Vagina (tissue), 2 donors: Measurements from ENCODE around the gene LRRC36.

Experiments
- POLR2A ChIP-seq, 2 donors: fragments of 450-650 bp; IDR thresholded peaks; one replicate each; pipeline ENCODE4 v1.6.1; 2017; ENCODE audit warnings: antibody characterized with exemption in 2 of 2, mild to moderate bottlenecking in 2 of 2, moderate library complexity in 2 of 2
- TF ChIP-seq, protein P1 (sequence below), 3 experiments: fragments of 450-650 bp in 2 of 3; fragments of 200-600 bp in 1 of 3; sonication (generic) in 1 of 3; IDR thresholded peaks; one replicate each; pipeline ENCODE4 v1.5.1; 2017 to 2019; ENCODE audit warnings: antibody characterized with exemption in 3 of 3, mild to moderate bottlenecking in 2 of 3, moderate library complexity in 2 of 3

DNA sequence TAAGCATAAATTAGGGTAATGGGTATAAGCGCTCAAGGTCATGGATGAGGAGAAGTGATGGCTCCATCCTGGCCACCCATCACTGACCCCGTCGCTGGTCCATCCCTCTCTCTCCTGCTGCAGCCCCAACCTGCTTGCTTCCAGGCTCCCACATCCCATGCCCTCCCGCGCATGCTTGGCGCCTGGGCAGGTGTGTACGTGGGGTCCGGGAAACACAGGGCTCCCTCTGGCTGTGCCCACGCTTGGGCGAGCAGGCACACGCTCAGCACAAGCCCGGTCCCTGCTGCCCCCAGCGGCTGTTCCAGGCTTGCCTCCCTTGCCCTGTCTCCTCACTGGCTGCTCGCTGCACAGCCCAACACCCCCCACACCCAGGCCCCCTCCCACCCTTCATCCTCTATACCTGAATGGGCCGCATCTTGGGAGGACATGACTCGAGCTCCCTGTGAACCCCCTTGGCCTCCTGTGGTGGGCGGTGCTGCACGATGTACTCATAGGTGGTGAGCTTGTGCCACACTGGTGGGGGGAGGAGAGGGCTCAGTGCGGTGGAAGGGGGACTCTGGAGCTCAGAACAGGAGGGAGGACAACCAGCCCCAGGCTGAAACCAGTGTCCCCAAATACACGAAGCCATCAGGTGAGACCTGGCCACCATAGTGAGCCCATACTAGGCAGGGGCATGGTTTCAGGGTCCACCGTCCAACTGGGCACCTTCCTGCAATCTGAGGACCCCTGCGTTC is 71.4 kb downstream of the LRRC36 start:
- TF ChIP-seq, protein P1, sequence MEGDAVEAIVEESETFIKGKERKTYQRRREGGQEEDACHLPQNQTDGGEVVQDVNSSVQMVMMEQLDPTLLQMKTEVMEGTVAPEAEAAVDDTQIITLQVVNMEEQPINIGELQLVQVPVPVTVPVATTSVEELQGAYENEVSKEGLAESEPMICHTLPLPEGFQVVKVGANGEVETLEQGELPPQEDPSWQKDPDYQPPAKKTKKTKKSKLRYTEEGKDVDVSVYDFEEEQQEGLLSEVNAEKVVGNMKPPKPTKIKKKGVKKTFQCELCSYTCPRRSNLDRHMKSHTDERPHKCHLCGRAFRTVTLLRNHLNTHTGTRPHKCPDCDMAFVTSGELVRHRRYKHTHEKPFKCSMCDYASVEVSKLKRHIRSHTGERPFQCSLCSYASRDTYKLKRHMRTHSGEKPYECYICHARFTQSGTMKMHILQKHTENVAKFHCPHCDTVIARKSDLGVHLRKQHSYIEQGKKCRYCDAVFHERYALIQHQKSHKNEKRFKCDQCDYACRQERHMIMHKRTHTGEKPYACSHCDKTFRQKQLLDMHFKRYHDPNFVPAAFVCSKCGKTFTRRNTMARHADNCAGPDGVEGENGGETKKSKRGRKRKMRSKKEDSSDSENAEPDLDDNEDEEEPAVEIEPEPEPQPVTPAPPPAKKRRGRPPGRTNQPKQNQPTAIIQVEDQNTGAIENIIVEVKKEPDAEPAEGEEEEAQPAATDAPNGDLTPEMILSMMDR (IDR thresholded peaks at IDR 0.05) = no peak
- TF ChIP-seq POLR2A (IDR thresholded peaks at IDR 0.05) = no peak
